ENCODE results near the gene FLNB.

Gene FLNB

GRCh38 chr3:58176185-58176530 is 167.9 kb downstream of the FLNB start:
- no peak overlapping the region for H3K4me3 ChIP-seq (ENCODE audit: control insufficient read depth, low read depth, low read length)
- no peak for TF ChIP-seq CTCF (conservative IDR thresholded peaks at IDR 0.05; ENCODE audit: control insufficient read depth, insufficient read depth, low read depth, low read length)
- no peak for DNase-seq (ENCODE audit: low read depth)

GRCh38 chr3:58176827-58177489 is 168.7 kb downstream of the FLNB start:
- TF ChIP-seq CTCF (conservative IDR thresholded peaks at IDR 0.05; ENCODE audit: control insufficient read depth, insufficient read depth, low read depth, low read length): no peak
- DNase-seq (ENCODE audit: low read depth): no peak
- H3K4me3 ChIP-seq (ENCODE audit: control insufficient read depth, low read depth, low read length): no peak overlapping the region

- peak; percentile 68 for TF ChIP-seq CTCF (conservative IDR thresholded peaks at IDR 0.05; ENCODE audit: control insufficient read depth, insufficient read depth, low read depth, low read length)
- peak overlapping the region; percentile 52 for H3K4me3 ChIP-seq (ENCODE audit: control insufficient read depth, low read depth, low read length)
- peak; percentile 76 for DNase-seq (ENCODE audit: low read depth)
These were observed 169.7 kb downstream of the FLNB start for GRCh38 chr3:58177747-58178527.

GRCh38 chr3:58178528-58179234 is 170.5 kb downstream of the FLNB start:
- TF ChIP-seq CTCF (conservative IDR thresholded peaks at IDR 0.05; ENCODE audit: control insufficient read depth, insufficient read depth, low read depth, low read length): no peak
- H3K4me3 ChIP-seq (ENCODE audit: control insufficient read depth, low read depth, low read length): no peak overlapping the region
- DNase-seq (ENCODE audit: low read depth): no peak

- DNase-seq (ENCODE audit: low read depth): no peak
- no peak overlapping the region for H3K4me3 ChIP-seq (ENCODE audit: control insufficient read depth, low read depth, low read length)
- no peak for TF ChIP-seq CTCF (conservative IDR thresholded peaks at IDR 0.05; ENCODE audit: control insufficient read depth, insufficient read depth, low read depth, low read length)
These were observed 171.2 kb downstream of the FLNB start for GRCh38 chr3:58179235-58180098.
